OCI-LY1 (cell line): ENCODE data around the gene DENND1A.

ENCODE experiments used
- CTCF ChIP-seq: fragments of 200-600 bp; sonication (generic), shearing (Covaris generic); IDR thresholded peaks from 2 replicates; pipeline ENCODE4 v1.5.1; 2017; ENCODE audit warnings: mild to moderate bottlenecking, antibody characterized with exemption, low read length, moderate library complexity, mixed read lengths
- EZH2 ChIP-seq: fragments of 200-600 bp; sonication (generic), shearing (Covaris generic); IDR thresholded peaks from 2 replicates; pipeline ENCODE4 v1.8.0; 2017; ENCODE audit warnings: borderline replicate concordance, mixed run types, mild to moderate bottlenecking, antibody characterized with exemption, low read length, moderate library complexity, mixed read lengths

GRCh38 chr9:123394291-123395235 is 535.4 kb downstream of the DENND1A start:
- TF ChIP-seq CTCF = no peak
- no peak for TF ChIP-seq EZH2
